Left forelimb (tissue), 1 donor: Measurements from ENCODE around the gene SBF2.

ENCODE experiments used
- DNase-seq: peaks from one replicate; pipeline ENCODE4 v3.0.0-alpha.2; 2018; ENCODE audit warnings: low spot score

SBF2 gene

DNA sequence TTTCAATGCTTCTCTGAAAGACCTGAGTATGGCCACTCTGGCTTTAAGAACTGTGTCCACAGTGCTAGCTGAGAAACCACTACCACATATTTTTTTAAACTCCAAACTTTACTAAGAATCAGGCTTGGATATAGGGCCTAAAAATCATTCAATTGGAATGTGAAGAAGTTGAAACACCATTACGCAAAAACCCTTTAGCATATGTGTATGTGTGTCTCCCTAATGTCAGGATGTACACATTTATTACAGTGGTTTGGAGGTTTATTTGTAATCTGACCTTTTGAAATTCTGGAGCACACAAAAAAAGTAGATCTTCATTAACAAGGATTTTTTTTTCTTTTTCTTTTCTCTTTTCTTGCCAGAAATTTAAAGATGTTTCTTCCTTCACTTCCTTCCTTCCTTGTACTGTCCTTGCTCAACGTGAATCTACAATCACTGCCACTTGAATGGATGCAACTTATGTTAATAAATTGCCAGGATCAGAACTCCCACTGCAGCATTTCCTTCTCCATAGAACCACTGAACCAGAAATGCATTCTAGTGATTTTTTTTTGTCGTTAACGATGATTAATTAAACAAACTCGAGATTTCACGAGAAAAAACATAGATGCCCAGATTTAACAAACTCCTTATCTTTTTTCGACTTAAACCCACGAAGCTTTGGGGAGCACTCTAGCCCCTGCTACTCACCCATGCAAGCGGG lies 7.8 kb upstream of the SBF2 start:
- no peak for DNase-seq

DNA sequence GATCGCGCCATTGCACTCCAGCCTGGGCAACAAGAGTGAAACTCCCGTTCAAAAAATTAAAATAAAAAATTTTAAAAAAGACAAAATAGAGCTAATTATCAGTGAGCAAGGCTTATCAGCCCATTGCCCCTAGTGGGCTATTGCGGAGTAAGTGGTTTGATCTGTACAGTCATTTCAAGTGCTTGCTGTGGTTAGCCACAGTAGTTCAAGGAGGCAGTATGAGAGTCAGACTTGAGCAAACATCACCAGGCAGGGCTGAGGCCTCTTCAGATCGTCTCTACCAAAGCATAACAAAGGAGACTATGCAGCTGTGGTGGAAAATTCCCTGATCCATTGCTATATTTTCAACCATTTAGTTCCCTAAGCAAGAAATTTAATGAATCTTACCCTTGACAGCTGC lies 4.3 kb upstream of the SBF2 start:
- DNase-seq = no peak

DNA sequence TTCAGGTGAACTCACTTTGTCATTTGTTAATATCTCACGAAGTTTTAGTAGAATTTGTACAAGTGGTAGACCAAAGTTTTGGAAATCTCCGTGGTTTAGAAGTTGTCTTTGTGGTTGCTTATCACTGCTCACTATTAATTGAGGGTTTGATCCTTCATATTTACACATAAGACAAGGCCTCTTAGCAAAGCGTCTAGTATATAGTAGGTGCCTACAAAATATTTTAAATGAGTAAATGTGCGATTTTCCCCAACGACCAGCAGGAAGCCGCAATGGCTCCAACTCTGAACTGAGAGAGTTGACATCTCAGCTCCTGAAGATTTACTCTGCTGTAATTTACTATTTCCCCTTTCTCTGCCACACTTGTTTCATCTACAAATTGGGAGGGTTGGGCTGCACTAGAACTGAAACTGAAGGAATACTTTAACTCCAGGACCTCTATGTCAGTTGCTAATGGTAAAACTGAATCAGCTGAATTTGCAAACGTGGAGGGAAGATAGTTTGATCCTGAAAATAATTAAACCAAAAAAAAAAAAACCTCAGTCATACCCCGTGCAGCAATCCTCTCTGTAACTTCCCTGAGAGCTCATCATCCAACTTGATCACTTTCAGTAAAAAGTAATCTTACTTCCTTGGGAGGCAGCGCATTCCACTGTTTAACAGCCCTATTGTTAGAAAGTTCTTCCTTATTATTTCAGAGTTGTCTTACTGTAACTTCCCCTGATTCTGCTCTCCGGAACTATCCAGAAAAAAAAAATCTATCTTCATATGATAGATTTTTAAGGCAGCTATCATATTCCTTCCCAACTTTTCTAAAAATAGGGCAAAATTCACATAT lies 1.3 kb upstream of the SBF2 start:
- no peak for DNase-seq

DNA sequence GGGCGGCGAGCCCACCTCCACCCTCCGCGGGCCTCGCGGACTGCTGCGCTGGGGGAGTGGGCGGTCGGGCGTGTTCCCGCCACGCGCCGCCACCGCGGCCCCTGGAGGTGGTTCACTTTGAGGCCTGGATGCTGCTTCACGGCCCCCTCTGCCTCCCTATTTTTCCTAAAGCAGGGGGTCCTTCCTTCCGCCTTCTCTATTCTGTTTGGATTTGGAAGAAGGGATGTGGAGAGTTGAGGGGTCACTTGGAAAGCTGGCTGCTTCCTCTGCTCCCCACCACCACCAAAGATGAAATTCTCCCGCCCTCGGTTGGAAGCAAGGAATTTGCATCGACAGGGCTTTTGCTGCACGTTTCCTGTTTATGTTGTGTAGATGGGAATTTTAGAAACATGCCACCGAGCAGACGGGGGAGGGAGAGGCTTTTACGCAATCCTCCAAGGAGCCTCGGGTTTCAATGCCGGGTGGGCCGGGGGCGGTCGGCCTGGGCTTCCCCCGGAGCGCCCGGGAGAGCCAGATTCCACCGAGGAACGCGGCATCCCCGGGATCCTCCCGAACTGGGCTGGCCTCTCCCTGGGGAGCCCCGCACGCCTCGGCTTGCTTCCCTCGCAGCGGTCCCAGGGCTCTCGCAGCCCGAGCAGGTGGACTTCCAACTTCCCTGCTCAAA lies 403 bp upstream of the SBF2 start:
- no peak for DNase-seq

DNA sequence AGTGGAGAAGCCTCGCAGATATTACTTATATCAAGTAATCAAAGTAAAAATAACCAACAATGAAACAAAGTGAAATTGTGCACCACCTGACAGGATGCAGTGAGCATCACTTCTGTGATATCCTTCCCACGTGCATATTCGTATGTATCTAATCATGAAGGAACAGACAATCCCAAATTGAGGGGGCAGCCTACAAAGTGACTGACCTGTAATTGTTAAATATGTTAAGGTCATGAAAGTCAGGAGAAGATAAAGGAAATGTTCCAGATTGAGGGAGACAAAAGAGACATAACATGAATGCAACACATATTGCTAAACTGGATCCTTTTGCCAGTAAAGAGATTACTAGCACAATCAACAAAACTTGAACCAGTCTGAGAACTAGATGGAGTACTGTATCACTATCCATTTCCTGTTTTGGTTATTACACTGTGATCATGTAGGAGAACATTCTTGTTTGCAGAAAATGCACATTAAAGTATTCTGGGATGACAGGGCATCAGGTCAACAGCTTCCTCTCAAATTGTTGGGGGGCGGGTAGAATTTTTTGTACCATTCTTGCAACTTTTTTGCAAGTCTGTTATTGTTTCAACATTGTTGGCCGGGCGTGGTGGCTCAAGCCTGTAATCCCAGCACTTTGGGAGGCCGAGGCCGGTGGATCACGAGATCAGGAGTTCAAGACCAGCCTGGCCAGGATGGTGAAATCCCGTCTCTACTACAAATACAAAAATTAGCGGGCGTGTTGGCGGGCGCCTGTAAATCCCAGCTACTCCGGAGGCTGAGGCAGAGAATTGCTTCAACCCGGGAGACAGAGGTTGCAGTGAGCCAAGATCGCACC lies 2.0 kb downstream of the SBF2 start:
- DNase-seq = no peak

DNA sequence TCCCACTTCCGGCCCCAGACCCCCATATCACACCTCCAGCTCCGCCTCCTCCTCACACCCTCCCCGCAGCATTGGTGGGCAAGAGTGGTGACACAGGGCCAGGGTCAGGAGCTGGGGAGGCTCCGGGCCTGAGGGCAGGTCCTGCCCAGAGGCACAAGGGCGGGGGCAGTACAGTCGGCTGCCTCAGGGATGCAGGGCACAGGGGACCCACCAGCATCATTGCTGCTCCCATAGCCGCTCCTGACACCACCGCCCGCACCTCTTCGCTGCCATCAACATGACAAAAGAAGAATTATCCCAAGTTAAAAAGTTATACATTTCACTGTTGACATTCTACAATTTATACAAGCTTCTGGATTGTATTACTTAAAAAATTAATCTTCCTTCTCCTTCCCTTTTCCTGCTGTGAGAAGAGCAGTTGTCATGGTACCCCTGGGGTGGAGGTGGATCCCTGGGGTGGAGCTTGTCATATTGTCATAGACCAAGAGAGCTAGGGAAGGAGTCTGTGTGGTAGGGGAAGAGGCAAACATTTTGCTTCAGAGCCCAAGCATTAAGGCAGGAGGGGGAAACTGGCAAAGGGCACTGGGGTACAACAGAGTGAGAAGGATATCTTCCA lies 4.1 kb downstream of the SBF2 start:
- DNase-seq = no peak

DNA sequence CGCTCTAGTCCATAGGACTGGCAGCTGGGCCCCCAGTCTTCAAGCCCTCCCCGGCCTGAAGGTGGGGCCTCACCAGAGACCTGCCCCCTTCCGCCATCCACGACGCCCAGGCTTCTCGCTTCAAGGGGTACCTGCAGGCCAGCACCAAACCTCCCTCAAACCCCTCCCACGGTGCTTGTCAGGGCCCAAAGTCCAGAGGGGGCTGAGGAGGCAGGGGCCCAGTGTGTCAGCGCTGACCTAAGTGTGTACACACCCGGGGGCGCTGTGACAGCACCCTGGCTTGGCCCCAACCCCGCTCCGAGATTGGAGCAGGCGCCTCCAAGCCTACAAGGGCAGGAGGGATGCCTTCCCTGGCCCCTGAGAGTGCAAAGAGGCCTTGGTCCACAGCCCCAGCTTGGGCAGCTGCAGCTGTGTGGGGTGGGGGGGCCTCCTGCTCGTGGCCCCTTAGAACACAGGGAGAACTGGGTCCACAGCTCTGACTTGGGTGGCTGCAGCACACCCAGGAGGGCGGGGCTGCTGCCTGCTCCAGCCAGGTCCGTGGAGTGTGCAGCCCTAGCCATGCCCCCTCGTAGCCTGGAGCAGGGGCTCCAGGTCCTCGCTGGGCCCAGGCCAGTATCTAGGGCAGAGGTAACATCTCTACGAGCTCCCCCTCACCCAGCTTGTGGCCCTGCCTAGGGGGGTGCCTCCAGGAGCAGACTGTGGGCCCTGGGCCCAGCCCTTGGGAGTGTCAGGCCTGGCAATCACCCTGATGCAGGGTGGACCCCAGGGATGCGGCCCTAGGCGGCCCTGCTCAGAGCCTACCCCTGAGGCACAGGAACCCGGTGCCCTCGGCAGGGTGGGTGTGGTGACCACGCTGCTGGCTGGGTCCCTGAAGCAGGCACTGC lies 4.9 kb downstream of the SBF2 start:
- DNase-seq = no peak

DNA sequence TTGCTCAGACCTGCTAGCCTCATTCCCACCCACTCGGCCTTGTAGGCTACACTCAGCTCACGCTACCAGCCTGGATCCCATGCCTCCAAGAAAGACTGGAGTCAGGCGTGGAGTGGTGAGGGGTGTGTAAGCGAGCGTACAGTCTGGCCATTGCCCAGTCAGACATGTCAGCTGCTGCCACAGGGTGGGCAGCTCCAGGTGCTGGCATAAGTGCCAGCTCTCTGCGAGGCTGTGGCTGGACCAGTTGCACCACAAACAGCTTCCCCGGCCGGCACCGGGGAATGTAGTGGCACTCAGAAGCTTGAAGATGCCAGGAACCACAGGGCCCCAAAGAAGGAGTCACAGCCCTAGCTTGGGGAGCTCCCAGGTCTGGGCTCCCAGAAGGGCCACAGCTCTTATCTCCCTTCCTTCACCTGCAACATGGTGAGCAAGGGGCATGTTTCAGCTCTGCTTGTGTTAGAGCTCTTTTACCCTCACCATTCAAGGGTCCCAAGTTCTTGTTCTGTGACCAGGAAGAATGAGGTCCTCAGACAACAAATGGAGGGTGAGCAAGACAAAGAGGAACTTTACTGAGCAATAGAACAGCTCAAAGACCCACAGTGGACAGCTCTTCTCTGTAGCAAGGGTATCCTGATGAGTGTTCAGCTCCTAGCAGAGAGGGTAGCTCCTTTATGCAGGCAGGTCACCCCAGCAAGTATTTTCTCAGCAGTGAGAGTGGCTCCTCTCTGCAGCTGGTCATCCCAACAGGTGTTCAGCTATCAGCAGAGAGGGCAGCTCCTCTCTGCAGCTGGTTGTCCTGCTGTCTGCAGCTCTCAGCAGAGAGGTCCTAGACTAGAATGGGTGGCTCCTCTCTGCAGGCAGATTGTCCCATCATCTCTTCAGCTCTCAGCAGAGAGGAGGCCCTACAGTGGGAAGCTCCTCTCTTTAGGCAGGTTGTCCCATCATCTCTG lies 6.0 kb downstream of the SBF2 start:
- DNase-seq = no peak

DNA sequence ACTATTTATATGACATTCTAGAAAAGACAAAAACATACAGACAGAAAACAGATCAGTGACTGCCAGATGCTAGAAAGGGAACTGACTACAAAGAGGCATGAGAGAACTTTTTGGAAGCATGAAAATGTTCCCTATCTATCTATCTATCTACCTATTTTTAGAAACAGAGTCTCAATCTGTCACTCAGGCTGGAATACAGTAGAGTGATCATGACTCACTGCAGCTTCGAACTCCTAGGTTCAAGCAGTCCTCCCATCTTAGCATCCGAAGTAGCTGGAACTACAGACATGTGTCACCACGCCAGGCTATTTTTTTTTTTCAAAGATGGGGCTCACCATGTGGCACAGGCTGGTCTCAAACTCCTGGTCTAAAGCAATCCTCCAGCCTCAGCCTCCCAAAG lies 6.9 kb downstream of the SBF2 start:
- DNase-seq = no peak

DNA sequence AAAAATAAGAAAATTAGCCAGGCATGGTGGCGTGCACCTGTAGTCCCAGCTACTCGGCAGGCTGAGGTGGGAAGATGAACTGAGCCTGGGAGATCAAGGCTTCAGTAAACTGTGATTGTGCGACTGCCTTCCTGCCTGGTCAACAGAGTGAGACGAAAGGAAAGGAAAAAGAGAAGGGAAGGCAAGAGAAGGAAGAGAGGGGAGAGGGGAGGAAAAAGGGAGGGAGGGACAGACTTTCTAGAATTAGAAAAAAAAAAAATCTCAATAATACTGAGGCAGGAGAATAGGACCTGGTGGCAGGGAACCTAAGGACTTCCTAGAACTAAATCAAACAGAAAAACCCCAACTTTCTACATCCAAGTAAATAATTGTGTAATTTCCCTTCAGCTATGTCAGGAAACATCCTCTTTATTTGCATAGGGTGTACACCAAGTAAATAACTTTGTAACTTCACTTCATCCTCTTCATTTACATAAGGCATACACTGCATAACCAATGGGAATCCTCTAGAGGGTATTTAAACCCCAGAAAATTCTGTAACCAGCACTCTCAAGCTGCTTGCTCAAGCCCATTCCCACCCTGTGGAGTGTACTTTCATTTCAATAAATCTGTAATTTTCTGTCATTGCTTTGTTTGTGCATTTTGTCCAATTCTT lies 8.7 kb downstream of the SBF2 start:
- no peak for DNase-seq

DNA sequence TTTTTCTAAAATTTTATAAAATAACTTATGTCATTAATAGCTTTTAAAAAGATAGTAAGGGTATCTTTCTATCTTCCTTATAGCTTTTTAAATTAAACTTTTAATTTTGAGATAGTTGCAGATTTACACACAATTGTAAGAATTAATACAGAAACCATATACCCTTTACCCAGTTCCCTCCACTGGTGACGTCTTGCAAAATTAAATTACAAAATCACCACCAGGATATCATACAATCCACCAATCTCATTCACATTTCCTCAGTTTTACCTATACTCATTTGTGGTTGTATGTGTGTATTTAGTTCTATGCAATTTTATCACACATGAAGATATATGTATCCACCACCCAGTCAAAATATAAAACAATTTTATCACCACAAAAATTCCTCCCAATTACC lies 10.0 kb downstream of the SBF2 start:
- DNase-seq = no peak

DNA sequence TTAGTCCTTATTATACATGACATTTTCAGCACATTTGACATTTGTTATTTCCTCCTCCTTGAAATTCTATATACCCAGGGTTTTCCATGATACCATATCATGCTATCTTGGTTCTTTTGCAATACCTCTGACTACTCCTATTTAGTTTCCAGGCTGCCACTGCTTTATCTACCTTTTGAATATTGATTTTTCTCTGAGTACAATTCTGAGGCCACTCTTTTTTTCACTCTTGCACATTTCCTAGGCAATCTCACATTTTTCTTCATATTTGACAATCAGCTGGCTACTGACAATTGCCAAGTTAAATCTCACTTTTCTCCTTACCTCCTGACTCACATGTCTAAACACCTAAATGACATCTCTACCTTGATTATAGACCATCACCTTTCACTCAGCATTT lies 11.9 kb downstream of the SBF2 start:
- no peak for DNase-seq

DNA sequence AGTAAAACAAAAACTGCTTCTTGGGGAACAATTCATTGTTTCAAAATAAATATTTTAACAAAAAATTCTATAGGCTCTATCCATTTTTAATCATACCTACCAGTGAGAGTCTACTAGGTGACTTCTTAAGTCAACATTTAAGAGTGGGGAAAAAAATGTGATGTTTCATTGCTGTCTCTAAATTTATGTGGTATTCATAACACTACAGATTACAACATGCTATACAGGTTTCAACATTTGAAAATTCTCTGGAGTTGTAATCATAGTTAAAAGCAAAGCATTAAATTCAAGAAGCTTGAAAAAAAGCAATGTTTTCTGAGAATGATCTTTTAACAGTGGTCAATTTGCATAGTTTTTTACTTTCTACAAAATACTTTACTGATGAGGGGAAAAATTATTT lies 18.3 kb downstream of the SBF2 start:
- no peak for DNase-seq

DNA sequence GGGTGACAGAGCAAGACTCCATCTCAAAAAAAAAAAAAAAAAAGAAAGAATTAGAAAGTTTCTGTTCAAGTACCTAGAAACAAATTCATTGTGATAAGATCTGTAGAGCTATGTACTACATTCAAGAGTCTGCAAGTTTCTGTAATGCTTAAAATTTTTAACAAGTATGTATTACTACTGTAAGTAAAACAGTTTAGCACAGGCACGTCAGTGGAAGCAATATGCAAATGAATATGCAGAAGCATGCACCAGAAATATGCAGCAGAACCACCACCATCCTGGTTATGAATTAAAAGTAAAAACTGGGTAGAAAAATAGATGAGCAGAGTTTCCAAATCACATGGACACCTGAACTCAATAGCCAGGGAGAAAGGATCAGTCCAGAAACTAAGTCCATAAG lies 19.3 kb downstream of the SBF2 start:
- no peak for DNase-seq

DNA sequence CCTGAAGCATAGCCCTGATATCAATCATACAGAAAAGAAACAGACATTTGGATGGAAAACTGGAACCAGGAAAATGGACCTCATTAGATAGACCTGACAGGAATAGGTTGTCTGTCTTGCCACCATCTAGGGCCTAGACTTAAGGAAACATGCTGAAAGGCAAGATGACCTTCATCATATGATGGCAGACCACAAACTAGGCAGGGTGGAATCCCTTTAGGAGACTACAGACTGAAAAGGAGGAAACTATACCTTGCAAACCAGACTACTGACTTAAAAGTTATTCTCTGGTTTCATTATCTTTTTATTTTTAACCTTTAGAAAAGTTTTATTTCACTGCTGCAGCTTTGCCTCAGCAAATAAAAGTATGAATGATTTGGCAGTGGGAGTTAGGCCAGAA lies 20.3 kb downstream of the SBF2 start:
- no peak for DNase-seq

DNA sequence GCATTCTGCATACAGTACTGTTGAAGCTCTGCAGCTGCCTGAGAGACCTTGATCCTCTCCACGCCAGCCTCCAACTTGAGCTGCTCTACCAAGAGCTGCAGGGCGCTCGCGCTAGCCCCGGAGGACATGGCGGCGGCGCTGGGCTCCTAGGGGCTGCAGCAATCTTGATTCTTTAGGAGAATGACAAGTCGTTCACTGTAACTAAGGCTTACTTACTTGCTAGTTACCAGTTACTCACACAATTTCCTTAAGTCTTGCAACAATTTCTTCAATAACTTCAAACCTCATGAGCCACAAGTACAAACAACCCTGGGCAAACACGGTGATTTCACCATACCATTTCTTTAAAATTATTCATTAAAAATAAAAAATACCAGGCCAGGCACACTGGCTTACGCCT lies 21.9 kb downstream of the SBF2 start:
- DNase-seq = no peak

DNA sequence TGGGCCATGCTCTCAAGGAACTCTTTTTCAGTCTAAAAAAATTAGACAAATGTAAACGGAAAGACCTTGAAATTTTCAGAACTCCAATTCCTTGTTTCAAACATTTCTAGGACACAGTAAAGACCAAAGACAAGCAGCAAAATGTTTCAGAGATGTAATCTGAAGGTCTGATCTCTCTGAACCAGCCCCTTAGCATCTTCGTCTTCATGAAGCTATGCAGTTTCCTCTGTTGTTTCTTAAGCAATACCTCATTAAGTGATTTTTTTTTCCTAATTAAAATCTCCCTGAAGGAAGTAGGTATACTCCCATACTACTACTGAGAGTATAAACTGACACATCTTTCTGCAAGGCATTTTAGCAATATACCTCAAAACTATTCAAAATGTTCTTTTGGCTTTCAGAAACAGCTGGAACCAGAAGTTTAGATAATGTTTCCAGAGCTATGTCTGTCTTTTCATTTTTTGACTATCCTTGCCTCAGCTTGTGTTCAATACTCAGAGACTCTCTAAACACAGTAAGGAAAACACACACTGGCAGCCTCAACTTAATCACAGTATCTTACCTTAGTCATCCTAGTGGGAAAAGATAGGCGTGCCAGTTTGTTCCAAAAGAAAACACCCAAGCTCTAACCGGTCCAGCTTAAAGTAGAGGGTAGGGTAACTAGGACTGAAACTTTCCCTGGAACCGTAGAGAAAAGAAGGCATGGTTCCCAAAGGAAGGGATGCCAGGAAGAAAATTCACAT lies 25.1 kb downstream of the SBF2 start:
- no peak for DNase-seq

DNA sequence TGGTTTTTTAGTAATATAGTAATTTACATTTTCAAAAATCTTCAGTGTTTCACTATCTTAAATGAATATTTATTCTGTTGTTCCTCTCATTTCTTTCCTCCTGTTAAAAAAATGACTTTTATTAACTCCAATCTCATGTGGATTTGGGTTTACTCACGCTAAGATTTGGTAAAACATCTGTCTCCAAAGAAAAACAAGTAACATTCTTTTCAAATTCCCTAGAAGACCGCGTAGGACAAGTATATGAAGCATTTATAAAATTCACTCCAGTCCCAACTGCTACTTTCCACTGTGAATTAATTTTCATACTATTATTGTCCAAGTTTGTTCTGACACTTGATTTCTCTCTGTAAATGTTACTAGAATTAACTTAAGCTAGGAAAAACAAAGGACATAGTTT lies 26.2 kb downstream of the SBF2 start:
- no peak for DNase-seq
